ENCODE measurements around the gene SMNDC1.
"Not testable (repeated sequence)": the region's sequence is repeated elsewhere in the genome, so short reads cannot be mapped to it uniquely, and the experiment has no call there.

Gene SMNDC1

DNA sequence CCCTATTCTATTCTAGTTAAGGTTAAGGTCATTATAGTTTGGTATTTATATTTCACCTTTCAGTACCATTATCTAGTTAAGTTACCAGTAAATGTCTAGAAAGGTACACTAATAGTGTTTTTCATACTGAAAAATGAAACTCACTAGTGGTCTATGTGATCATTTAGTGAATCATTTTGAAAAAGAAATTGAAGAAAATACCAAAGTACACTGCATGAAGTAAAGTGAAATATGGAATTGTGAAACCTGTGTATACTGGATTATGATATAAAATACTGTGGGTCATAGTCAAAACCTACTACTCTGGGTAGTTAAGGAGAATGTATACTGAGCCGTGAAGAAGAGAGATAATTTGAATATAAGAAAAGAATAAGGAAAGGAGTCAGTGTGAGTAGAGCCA is 53.3 kb downstream of the SMNDC1 start:
- not testable (repeated sequence) for DNase-seq (ENCODE audit: low spot score)

DNA sequence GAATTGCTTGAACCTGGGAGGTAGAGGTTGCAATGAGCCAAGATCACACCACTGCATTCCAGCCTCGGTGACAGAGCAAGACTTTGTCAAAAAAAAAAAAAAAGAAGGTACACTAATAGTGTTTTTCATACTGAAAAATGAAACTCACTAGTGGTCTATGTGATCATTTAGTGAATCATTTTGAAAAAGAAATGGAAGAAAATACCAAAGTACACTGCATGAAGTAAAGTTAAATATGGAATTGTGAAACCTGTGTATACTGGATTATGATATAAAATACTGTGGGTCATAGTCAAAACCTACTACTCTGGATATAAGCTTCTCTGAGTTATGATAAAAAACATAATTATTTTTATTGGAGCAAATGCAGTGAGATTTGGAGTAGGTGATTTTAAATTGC is 55.2 kb downstream of the SMNDC1 start:
- DNase-seq (ENCODE audit: low spot score): not testable (repeated sequence)

- DNase-seq (ENCODE audit: low spot score): not testable (repeated sequence)
Measured at GRCh38 chr10:110247833-110248232, 56.9 kb downstream of the SMNDC1 start.

DNA sequence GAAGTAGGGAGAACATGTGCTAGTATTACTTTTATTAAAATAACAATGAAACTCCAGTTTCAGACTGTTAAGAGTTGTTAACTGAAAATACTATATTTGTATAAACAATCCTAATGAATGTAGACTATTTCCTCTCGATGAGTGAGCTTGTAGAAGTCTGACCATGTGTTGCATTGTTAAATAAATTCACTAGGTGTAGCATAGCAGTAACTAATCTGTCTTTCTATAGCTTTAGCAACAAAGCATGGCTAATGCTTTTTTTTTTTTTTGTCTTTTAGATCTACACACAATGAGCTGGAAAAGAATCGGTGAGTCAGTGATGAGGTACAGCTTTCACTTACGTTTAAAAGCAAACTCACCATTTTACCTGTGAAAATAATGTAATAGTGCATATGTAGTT is 60.2 kb downstream of the SMNDC1 start:
- DNase-seq (ENCODE audit: low spot score): no peak

- no peak for DNase-seq (ENCODE audit: low spot score)
Measured at GRCh38 chr10:110242511-110242910, 62.2 kb downstream of the SMNDC1 start.

DNA sequence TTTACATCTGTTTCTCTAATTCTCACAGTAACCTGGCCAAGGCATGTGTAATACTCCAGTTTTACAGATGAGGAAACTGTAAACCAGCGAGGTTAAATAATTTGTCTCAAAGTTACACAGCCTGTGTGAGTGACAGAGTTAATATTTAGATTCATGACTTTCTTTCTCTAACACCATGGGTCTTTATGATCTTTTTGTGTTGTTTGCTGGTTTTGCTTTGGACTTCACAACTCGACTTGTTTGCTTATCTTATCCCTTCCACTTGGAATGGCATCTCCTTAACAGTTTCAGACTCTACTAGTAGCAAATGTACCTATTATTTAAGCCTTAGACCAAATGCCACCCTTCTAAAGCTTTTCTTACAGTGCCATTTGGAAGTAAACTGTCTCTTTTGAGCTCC is 62.9 kb downstream of the SMNDC1 start:
- no peak for DNase-seq (ENCODE audit: low spot score)

DNA sequence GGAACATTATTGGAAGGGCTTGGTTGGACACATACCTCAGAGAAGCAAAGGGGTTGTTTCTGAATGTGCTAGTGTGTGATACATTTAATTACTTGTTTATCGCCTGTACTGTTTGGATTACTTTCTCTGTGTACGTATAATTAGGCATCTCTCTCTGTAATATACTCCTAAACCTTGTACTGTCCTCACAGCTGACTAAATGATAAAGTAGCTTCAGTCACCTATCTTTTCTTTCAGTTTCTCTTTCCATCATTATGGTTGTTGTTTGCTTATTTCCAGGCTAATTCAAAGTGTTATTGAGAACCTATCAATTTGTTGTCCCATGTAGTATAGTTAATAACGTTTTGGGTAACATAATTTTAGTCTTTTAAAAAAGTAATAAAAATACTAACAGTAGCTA is 63.3 kb downstream of the SMNDC1 start:
- DNase-seq (ENCODE audit: low spot score): no peak
